ENCODE results near the gene GLYR1.

GRCh38 chr16:4767872-4768548 lies 79.1 kb downstream of the GLYR1 start:
- no peak for TF ChIP-seq EZH2phosphoT487 (IDR thresholded peaks at IDR 0.05; ENCODE audit: low read length)
- TF ChIP-seq, protein P1, sequence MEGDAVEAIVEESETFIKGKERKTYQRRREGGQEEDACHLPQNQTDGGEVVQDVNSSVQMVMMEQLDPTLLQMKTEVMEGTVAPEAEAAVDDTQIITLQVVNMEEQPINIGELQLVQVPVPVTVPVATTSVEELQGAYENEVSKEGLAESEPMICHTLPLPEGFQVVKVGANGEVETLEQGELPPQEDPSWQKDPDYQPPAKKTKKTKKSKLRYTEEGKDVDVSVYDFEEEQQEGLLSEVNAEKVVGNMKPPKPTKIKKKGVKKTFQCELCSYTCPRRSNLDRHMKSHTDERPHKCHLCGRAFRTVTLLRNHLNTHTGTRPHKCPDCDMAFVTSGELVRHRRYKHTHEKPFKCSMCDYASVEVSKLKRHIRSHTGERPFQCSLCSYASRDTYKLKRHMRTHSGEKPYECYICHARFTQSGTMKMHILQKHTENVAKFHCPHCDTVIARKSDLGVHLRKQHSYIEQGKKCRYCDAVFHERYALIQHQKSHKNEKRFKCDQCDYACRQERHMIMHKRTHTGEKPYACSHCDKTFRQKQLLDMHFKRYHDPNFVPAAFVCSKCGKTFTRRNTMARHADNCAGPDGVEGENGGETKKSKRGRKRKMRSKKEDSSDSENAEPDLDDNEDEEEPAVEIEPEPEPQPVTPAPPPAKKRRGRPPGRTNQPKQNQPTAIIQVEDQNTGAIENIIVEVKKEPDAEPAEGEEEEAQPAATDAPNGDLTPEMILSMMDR (IDR thresholded peaks at IDR 0.05; ENCODE audit: low read length) = no peak

Data from MM.1S (cell line).